GM18861 (cell line): Measurements from ENCODE around the gene NPFFR1.
"Not testable (repeated sequence)": the region's sequence is repeated elsewhere in the genome, so short reads cannot be mapped to it uniquely, and the experiment has no call there.

Experiments used
- ATAC-seq: cut with Tn5 transposase; IDR thresholded peaks from one replicate; pipeline ENCODE4 v1.9.1; 2021; ENCODE audit not compliant: unreplicated experiment

The NPFFR1 gene

GRCh38 chr10:70227548-70228320 lies 56.1 kb downstream of the NPFFR1 start:
- ATAC-seq = no peak

- no peak for ATAC-seq
Measured at GRCh38 chr10:70223728-70224127, 60.1 kb downstream of the NPFFR1 start.

- not testable (repeated sequence) for ATAC-seq
Measured at GRCh38 chr10:70222811-70223447, 60.9 kb downstream of the NPFFR1 start.

GRCh38 chr10:70222340-70222794 lies 61.4 kb downstream of the NPFFR1 start:
- no peak for ATAC-seq

GRCh38 chr10:70221030-70221429 lies 62.8 kb downstream of the NPFFR1 start:
- ATAC-seq = no peak

- no peak for ATAC-seq
Measured at GRCh38 chr10:70212879-70213278, 70.9 kb downstream of the NPFFR1 start.

- ATAC-seq = no peak
Measured at GRCh38 chr10:70212277-70212676, 71.5 kb downstream of the NPFFR1 start.

- no peak for ATAC-seq
Measured at GRCh38 chr10:70206762-70207161, 77.0 kb downstream of the NPFFR1 start.

- ATAC-seq = no peak
Measured at GRCh38 chr10:70201105-70201504, 82.7 kb downstream of the NPFFR1 start.

- ATAC-seq = no peak
Measured at GRCh38 chr10:70198696-70199466, 84.9 kb downstream of the NPFFR1 start.
